IPS-11a (cell line): ENCODE results near the gene THEM5.
"Not testable (repeated sequence)": the region's sequence is repeated elsewhere in the genome, so short reads cannot be mapped to it uniquely, and the experiment has no call there.

Experiments used
- H3K4me3 ChIP-seq: one replicate; pipeline ENCODE4 v1.5.1; 2013; ENCODE audit warnings: low read depth, low read length, control low read depth

THEM5 gene

GRCh38 chr1:151868486-151868885 lies 15.0 kb upstream of the THEM5 start:
- no peak overlapping the region for H3K4me3 ChIP-seq

GRCh38 chr1:151867765-151868411 lies 14.4 kb upstream of the THEM5 start:
- H3K4me3 ChIP-seq: no peak overlapping the region

GRCh38 chr1:151867321-151867720 lies 13.8 kb upstream of the THEM5 start:
- no peak overlapping the region for H3K4me3 ChIP-seq

- H3K4me3 ChIP-seq: no peak overlapping the region
These were observed 10.9 kb upstream of the THEM5 start for GRCh38 chr1:151864411-151864810.

GRCh38 chr1:151862604-151863003 lies 9.1 kb upstream of the THEM5 start:
- no peak overlapping the region for H3K4me3 ChIP-seq

- no peak overlapping the region for H3K4me3 ChIP-seq
These were observed 7.1 kb upstream of the THEM5 start for GRCh38 chr1:151860504-151861187.

- no peak overlapping the region for H3K4me3 ChIP-seq
These were observed 6.4 kb upstream of the THEM5 start for GRCh38 chr1:151859891-151860293.

- H3K4me3 ChIP-seq: no peak overlapping the region
These were observed 5.6 kb upstream of the THEM5 start for GRCh38 chr1:151858886-151859665.

GRCh38 chr1:151858030-151858746 lies 4.7 kb upstream of the THEM5 start:
- H3K4me3 ChIP-seq: no peak overlapping the region

- no peak overlapping the region for H3K4me3 ChIP-seq
These were observed 2.4 kb upstream of the THEM5 start for GRCh38 chr1:151855933-151856332.

- not testable (repeated sequence) for H3K4me3 ChIP-seq
These were observed 2.0 kb upstream of the THEM5 start for GRCh38 chr1:151855516-151855915.

GRCh38 chr1:151854658-151855057 lies 1.1 kb upstream of the THEM5 start:
- H3K4me3 ChIP-seq: no peak overlapping the region

GRCh38 chr1:151852733-151853132 lies 779 bp downstream of the THEM5 start:
- no peak overlapping the region for H3K4me3 ChIP-seq

- H3K4me3 ChIP-seq: no peak overlapping the region
These were observed 1.6 kb downstream of the THEM5 start for GRCh38 chr1:151851886-151852285.

GRCh38 chr1:151849871-151850270 lies 3.6 kb downstream of the THEM5 start:
- no peak overlapping the region for H3K4me3 ChIP-seq

- H3K4me3 ChIP-seq: no peak overlapping the region
These were observed 4.4 kb downstream of the THEM5 start for GRCh38 chr1:151849126-151849525.

- no peak overlapping the region for H3K4me3 ChIP-seq
These were observed 5.5 kb downstream of the THEM5 start for GRCh38 chr1:151847867-151848596.

GRCh38 chr1:151846686-151847237 lies 6.8 kb downstream of the THEM5 start:
- H3K4me3 ChIP-seq: no peak overlapping the region

GRCh38 chr1:151846062-151846568 lies 7.4 kb downstream of the THEM5 start:
- no peak overlapping the region for H3K4me3 ChIP-seq

GRCh38 chr1:151843398-151843797 lies 10.1 kb downstream of the THEM5 start:
- no peak overlapping the region for H3K4me3 ChIP-seq
